ENCODE results near the gene HORMAD2. TPM values are rescaled to one million over a fixed set of nuclear protein-coding genes. Genes with fewer than 3 reads are reported as not detected.

HORMAD2 gene
- total RNA-seq, 4 donors from 2014 or later = not detected

DNA sequence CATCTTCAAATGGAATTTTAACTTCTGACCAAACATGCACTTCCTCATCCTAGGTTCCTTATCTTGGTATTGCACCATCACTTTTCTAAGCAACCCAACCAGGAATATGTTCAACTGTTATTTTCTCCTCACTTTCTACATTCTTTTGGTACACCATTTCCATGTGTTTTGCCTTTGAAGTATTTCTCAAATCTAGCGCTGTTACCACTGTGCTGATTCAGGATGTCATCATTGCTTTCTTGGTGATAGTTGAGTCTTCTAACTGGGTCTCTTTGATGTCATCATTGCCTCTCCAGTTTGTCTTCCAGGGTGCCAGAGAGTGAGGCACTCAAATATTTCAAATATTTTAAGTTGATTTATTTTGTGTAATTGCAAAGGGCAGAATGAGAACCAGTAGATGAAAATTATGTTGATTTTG lies 47.5 kb downstream of the HORMAD2 start:
- 88 to 94% methylated on average over 1 of the region's 1 CpG for WGBS, 2 donors
- Histone ChIP-seq H3K4me1 (no peaks in the 10 kb centered on the region), H3K4me3 (replicated peaks in 1 of 3) (no peak overlapping the region), H3K27ac (no peak overlapping the region), H3K9me3 (no peaks in the 10 kb centered on the region), H3K27me3 (no peaks in the 10 kb centered on the region), H3K36me3 (no peaks in the 10 kb centered on the region)
- no peak for TF ChIP-seq POLR2A (IDR thresholded peaks at IDR 0.05)
- TF ChIP-seq, protein P1, sequence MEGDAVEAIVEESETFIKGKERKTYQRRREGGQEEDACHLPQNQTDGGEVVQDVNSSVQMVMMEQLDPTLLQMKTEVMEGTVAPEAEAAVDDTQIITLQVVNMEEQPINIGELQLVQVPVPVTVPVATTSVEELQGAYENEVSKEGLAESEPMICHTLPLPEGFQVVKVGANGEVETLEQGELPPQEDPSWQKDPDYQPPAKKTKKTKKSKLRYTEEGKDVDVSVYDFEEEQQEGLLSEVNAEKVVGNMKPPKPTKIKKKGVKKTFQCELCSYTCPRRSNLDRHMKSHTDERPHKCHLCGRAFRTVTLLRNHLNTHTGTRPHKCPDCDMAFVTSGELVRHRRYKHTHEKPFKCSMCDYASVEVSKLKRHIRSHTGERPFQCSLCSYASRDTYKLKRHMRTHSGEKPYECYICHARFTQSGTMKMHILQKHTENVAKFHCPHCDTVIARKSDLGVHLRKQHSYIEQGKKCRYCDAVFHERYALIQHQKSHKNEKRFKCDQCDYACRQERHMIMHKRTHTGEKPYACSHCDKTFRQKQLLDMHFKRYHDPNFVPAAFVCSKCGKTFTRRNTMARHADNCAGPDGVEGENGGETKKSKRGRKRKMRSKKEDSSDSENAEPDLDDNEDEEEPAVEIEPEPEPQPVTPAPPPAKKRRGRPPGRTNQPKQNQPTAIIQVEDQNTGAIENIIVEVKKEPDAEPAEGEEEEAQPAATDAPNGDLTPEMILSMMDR (IDR thresholded peaks at IDR 0.05) = no peak
- intact Hi-C loops (cut with DNase I) = no loop called here
- no peak for DNase-seq

DNA sequence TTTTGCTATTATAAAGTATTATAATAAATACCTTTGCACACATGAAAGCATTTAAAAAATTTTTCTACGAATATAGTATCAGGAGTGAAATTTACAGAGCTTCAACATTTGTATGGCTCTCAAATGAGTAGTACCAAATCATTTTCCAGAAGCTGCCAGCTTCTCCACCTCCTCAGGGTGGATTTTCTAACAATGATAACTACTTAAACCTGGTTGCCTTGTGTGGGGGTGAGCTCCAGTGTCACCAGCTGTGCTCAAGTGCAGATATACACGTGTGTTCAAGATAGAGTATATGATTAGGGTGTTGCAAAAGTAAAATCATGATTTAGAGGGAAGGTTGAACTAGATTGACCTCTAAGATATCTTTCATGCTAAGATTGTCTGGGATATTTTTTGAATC lies 48.2 kb downstream of the HORMAD2 start:
- H3K4me3 ChIP-seq (replicated peaks in 1 of 3) = no peak overlapping the region
- no peaks in the 10 kb centered on the region for H3K27me3 ChIP-seq
- TF ChIP-seq, protein P1 (IDR thresholded peaks at IDR 0.05) = no peak
- no peak for TF ChIP-seq POLR2A (IDR thresholded peaks at IDR 0.05)
- WGBS, 2 donors = 67 to 75% methylated on average over 2 of the region's 2 CpGs
- DNase-seq = no peak
- no peaks in the 10 kb centered on the region for H3K9me3 ChIP-seq
- H3K36me3 ChIP-seq = no peaks in the 10 kb centered on the region
- intact Hi-C loops (cut with DNase I) = no loop called here
- no peaks in the 10 kb centered on the region for H3K4me1 ChIP-seq
- no peak overlapping the region for H3K27ac ChIP-seq

DNA sequence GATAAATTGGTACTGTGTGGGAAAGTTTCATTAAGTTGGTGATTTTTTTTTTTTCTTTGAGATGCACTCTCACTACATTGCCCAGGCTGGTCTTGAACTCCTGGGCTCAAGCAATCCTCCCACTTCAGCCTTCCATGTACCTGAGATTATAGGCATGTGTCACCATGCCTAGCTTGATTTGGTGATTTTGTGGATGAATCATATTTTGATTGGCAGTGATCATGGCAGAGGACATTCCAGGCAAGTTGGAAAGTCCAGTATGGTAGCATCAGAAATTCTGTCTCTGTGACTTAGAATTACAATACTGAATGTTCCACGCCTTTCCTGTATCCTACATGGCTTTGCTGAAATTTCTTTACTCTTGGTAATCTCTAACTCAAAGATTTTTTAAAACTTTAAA lies 49.4 kb downstream of the HORMAD2 start:
- no peaks in the 10 kb centered on the region for H3K36me3 ChIP-seq
- DNase-seq = no peak
- no peaks in the 10 kb centered on the region for H3K4me1 ChIP-seq
- no peak overlapping the region for H3K4me3 ChIP-seq (replicated peaks in 1 of 3)
- 98 to 100% methylated on average over 1 of the region's 1 CpG for WGBS, 2 donors
- intact Hi-C loops (cut with DNase I) = no loop called here
- no peaks in the 10 kb centered on the region for H3K27me3 ChIP-seq
- no peak overlapping the region for H3K27ac ChIP-seq
- no peaks in the 10 kb centered on the region for H3K9me3 ChIP-seq
- TF ChIP-seq POLR2A (IDR thresholded peaks at IDR 0.05) = no peak
- TF ChIP-seq, protein P1 (IDR thresholded peaks at IDR 0.05) = no peak

DNA sequence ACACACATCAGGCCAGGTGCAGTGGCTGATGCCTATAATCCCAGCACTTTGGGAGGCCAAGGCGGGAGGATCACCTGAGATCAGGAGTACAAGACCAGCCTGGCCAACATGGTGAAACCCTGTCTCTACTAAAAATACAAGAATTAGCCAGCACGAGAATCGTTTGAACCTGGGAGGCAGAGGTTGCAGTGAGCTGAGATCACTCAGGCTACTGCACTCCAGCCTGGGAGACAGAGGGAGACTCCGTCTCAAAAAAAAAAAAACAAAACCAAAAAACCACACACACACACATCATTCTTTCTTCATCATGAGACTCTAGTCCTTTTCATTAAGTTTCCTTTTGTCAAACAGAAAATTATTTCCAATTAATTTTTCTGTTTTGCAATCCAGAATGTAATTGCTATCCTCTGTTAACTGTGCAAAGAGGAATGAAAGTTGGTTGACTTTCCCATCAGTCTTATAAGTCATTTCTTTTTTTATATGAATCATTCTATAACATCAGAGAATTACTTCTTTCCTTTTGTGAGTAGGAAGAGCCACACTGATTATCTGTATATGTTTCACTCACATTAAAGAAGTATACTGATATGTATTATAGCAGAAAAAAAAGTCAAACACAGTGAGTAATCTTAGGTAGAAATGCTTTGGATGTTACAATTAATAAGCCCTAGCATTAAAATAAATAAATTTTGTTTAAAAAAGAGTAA lies 52.2 kb downstream of the HORMAD2 start:
- Histone ChIP-seq H3K36me3 (no peaks in the 10 kb centered on the region), H3K9me3 (no peaks in the 10 kb centered on the region), H3K27me3 (no peaks in the 10 kb centered on the region), H3K4me1 (no peaks in the 10 kb centered on the region), H3K4me3 (replicated peaks in 1 of 3) (no peak overlapping the region), H3K27ac (no peak overlapping the region)
- TF ChIP-seq, protein P1 (IDR thresholded peaks at IDR 0.05) = no peak
- DNase-seq = no peak
- intact Hi-C loops (cut with DNase I) = no loop called here
- 63 to 64% methylated on average over 4 of the region's 4 CpGs for WGBS, 2 donors

DNA sequence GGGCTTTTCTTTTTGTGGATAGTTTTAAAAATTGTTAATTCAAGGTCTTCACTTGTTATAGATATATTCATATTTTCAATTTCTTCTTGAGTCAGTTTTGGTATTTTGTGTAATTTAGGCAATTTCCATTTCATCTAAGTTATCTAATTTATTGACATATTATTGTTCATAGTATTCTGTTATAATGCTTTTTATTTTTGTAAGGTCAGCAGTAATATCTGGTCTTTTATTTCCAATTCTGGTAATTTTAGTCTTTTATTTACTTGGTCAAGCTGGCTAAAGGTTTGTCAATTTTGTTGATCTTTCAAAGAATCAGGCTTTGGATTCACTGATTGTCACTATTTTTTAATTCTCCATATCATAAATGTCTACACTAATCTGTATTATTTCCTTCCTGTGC lies 60.1 kb downstream of the HORMAD2 start:
- TF ChIP-seq, protein P1 (IDR thresholded peaks at IDR 0.05) = no peak
- no peak for TF ChIP-seq POLR2A (IDR thresholded peaks at IDR 0.05)
- no peak for DNase-seq
- H3K9me3 ChIP-seq = no peaks in the 10 kb centered on the region

More for the DNA sequence above, 60.1 kb downstream of the HORMAD2 start:
- Histone ChIP-seq H3K27ac (no peak overlapping the region), H3K27me3 (no peaks in the 10 kb centered on the region), H3K36me3 (no peaks in the 10 kb centered on the region), H3K4me1 (no peaks in the 10 kb centered on the region), H3K4me3 (replicated peaks in 1 of 3) (no peak overlapping the region)
- intact Hi-C loops (cut with DNase I) = no loop called here

Measured in thyroid gland (tissue), 4 donors.